Measurements from ENCODE around the gene C17orf107. TPM values are rescaled to one million over a fixed set of nuclear protein-coding genes. Genes with fewer than 3 reads are reported as not detected.

Gene C17orf107
- total and polyA plus RNA-seq, 9 of the 15 experiments (the other 6 are each of a cell fraction or from before 2014, with no cell fraction given): 0.05 to 0.29 (median 0.07) TPM; not detected in 4

DNA sequence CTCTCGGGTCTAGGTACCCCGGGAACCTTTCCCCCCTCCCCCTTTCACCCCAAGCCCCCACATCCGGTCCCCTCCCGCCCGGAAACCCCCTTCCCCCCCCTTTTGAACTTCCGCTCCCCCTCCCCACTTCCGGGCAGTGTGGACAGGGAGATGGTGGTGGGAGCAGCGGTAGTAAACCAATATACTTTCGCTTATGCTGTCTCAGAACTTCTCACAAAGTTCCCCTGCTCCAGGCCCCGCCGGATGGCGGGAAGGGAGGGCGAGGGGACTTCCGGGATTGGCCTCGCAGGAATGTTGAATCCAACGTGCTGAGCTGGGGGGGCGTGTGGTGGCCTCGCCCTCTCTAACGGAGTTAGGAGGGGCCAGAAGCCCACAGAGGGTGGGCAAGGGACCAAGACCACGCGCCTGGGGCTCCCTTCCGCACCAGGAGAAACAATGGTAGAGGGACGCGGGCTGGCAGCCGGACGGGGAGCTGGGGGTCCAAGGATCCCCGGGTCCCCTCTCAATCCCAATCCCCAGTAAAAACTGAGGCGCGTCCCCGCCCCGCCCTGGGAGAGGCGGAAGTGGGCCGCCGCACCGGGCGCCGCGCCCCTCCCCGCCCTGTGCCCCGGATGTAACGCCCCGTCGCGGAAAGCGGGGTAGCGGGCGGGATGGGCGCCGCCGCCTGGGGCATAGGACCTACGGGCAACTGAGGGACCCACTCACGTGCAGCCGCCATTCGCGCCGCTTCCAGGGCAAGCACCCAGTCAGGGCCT, 48.3 kb downstream of the C17orf107 start (continued):
- TF ChIP-seq ZFP1 (CRISPR knock-in tag; IDR thresholded peaks at IDR 0.05) (no peak), ZNF143 (CRISPR knock-in tag; IDR thresholded peaks at IDR 0.05) (no peak), ZC3H11A (IDR thresholded peaks at IDR 0.05; ENCODE audit: low read depth, low read length) (no peak), SMAD1 (IDR thresholded peaks at IDR 0.05; ENCODE audit: low read depth, low read length, partially characterized antibody) (no peak), MXI1 (IDR thresholded peaks at IDR 0.05; ENCODE audit: low read depth, low read length) (peak; percentile 45; the same call in 1 of the 2 replicates), FOXJ3 (CRISPR knock-in tag; IDR thresholded peaks at IDR 0.05) (no peak), NFRKB (IDR thresholded peaks at IDR 0.05; ENCODE audit: low read depth) (peak; percentile 23; the same call in 1 of the 2 replicates), RCOR1 (IDR thresholded peaks at IDR 0.05; ENCODE audit: borderline replicate concordance in 1 of 2, low read depth in 2 of 2, low read length in 2 of 2) (no peak), ELF4 (CRISPR knock-in tag; IDR thresholded peaks at IDR 0.05) (no peak), MAX (CRISPR knock-in tag; IDR thresholded peaks at IDR 0.05) (peak; percentile 48; the same call in 1 of the 2 replicates), HNRNPLL (IDR thresholded peaks at IDR 0.05; ENCODE audit: low read depth, low read length, poor library complexity, severe bottlenecking) (no peak), ZNF717 (CRISPR knock-in tag; IDR thresholded peaks at IDR 0.05) (no peak), MTA3 (IDR thresholded peaks at IDR 0.05; ENCODE audit: borderline replicate concordance) (no peak; the same call in 1 of the 2 replicates), ZNF277 (CRISPR knock-in tag; IDR thresholded peaks at IDR 0.05; ENCODE audit: borderline replicate concordance) (no peak), ZNF253 (CRISPR knock-in tag; conservative IDR thresholded peaks at IDR 0.05) (no peak), ZC3H4 (CRISPR knock-in tag; IDR thresholded peaks at IDR 0.05; ENCODE audit: borderline replicate concordance) (no peak), MYC (IDR thresholded peaks at IDR 0.05; ENCODE audit: low read depth, low read length) (peak; percentile 44; the same call in 1 of the 2 replicates), MYC (CRISPR knock-in tag; IDR thresholded peaks at IDR 0.05; ENCODE audit: borderline replicate concordance, low read depth) (no peak), SMARCC2 (IDR thresholded peaks at IDR 0.05; ENCODE audit: low read depth) (no peak), HSF4 (CRISPR knock-in tag; IDR thresholded peaks at IDR 0.05; ENCODE audit: borderline replicate concordance) (no peak), ZSCAN32 (CRISPR knock-in tag; IDR thresholded peaks at IDR 0.05) (no peak), RHOXF2B (CRISPR knock-in tag; conservative IDR thresholded peaks at IDR 0.05) (no peak), HNRNPL (IDR thresholded peaks at IDR 0.05; ENCODE audit: low read depth, low read length) (peak; percentile 84), PCBP1 (IDR thresholded peaks at IDR 0.05; ENCODE audit: low read depth, low read length, poor library complexity, severe bottlenecking) (peak; percentile 72)
